H1 (cell line): ENCODE results near the gene DHRS2. TPM values are rescaled to one million over a fixed set of nuclear protein-coding genes. Genes with fewer than 3 reads are reported as not detected.

Experiments
- CTCF ChIA-PET: fragments of 300-600 bp; sonication (Branson Sonifier 250); formaldehyde crosslinking; loops from one replicate; lab custom pipeline; 2021; ENCODE audit not compliant: partially characterized antibody; lab: Charles Lee
- POLR2A ChIA-PET: fragments of 300-600 bp; sonication (Branson Sonifier 250); formaldehyde crosslinking; loops from one replicate; lab custom pipeline; 2021; ENCODE audit warnings: inconsistent platforms; ENCODE audit not compliant: partially characterized antibody; lab: Charles Lee
- DNase-seq, 2 experiments: peaks; one replicate each; pipeline versions ENCODE4 v3.0.0 to v3.0.0-alpha.2; 2010 to 2022; ENCODE audit warnings: low spot score in 2 of 2, low read depth in 1 of 2, mixed read lengths in 1 of 2
- FAIRE-seq: peaks from 2 replicates; lab custom pipeline; 2011; peaks lifted over from hg19 to GRCh38; lab: Jason Lieb, UNC
- H2AFZ ChIP-seq: 2 replicates; pipeline ENCODE4 v1.8.1; 2012; ENCODE audit warnings: low read length, inconsistent platforms
- H2AK5ac ChIP-seq: 2 replicates; pipeline ENCODE4 v1.6.1; 2013; ENCODE audit warnings: low read depth, low read length
- H2BK120ac ChIP-seq: replicated peaks from 2 replicates; pipeline ENCODE3; 2013; ENCODE audit warnings: low read depth, low read length, inconsistent platforms
- H2BK12ac ChIP-seq: 2 replicates; pipeline ENCODE4 v1.6.1; 2013; ENCODE audit warnings: low read depth, low read length
- H2BK15ac ChIP-seq: 2 replicates; pipeline ENCODE4 v1.6.1; 2013; ENCODE audit warnings: low read length
- H2BK20ac ChIP-seq: 2 replicates; pipeline ENCODE4 v1.6.1; 2013; ENCODE audit warnings: low read length
- H2BK5ac ChIP-seq: 2 replicates; pipeline ENCODE4 v1.6.1; 2013; ENCODE audit warnings: low read depth, low read length
- H3K14ac ChIP-seq: 2 replicates; pipeline ENCODE4 v1.6.1; 2013; ENCODE audit warnings: inconsistent platforms; ENCODE audit not compliant: insufficient read length
- H3K18ac ChIP-seq: 2 replicates; pipeline ENCODE4 v1.6.1; 2013; ENCODE audit warnings: low read length; ENCODE audit errors: extremely low read depth
- H3K23ac ChIP-seq: 2 replicates; pipeline ENCODE4 v1.6.1; 2013; ENCODE audit warnings: inconsistent platforms; ENCODE audit not compliant: insufficient read length
- H3K23me2 ChIP-seq: 2 replicates; pipeline ENCODE4 v1.6.1; 2013; ENCODE audit warnings: low read depth, low read length
- H3K27ac ChIP-seq: 2 replicates; pipeline ENCODE4 v1.6.1; 2011; ENCODE audit warnings: low read depth, low read length, inconsistent platforms
- H3K27me3 ChIP-seq, 4 experiments: replicated peaks in 1 of 4; 1 replicate in 1 of 4; 2 replicates in 3 of 4; pipeline versions ENCODE4 v1.6.1 to v1.8.1; 2011 to 2013; ENCODE audit warnings: low read length in 3 of 4, mild to moderate bottlenecking in 3 of 4, inconsistent platforms in 2 of 4, mixed read lengths in 2 of 4, moderate library complexity in 1 of 4; ENCODE audit not compliant: control insufficient read depth in 3 of 4, insufficient read depth in 3 of 4; ENCODE audit errors: extremely low read depth in 1 of 4
- H3K36me3 ChIP-seq, 4 experiments: 2 replicates each; pipeline versions ENCODE4 v1.6.1 to v1.8.1; 2011 to 2013; ENCODE audit warnings: mild to moderate bottlenecking in 4 of 4, low read length in 3 of 4, moderate library complexity in 2 of 4, control low read depth in 1 of 4, inconsistent platforms in 1 of 4; ENCODE audit not compliant: insufficient read depth in 4 of 4, control insufficient read depth in 2 of 4
- H3K4ac ChIP-seq: replicated peaks from 2 replicates; pipeline ENCODE3; 2013; ENCODE audit warnings: low read length, low read depth, mixed read lengths, inconsistent platforms; ENCODE audit not compliant: insufficient read length
- H3K4me1 ChIP-seq, 4 experiments: replicated peaks in 1 of 4; 1 replicate in 1 of 4; 2 replicates in 3 of 4; pipeline versions ENCODE4 v1.6.1 to v1.8.1; 2011 to 2013; ENCODE audit warnings: low read length in 3 of 4, inconsistent platforms in 2 of 4, mixed read lengths in 1 of 4; ENCODE audit not compliant: insufficient read depth in 4 of 4, control insufficient read depth in 3 of 4
- H3K4me2 ChIP-seq, 2 experiments: 2 replicates each; pipeline versions ENCODE4 v1.6.1 to v1.8.1; 2011 to 2013; ENCODE audit warnings: low read depth in 2 of 2, low read length in 2 of 2, control low read depth in 1 of 2, inconsistent platforms in 1 of 2, mild to moderate bottlenecking in 1 of 2; ENCODE audit not compliant: insufficient read depth in 1 of 2
- H3K4me3 ChIP-seq, 4 experiments: fragments of 200-600, 300-600 bp in 1 of 4; sonication (generic), shearing (Covaris generic), sonication (Bioruptor Twin) in 1 of 4; 2 replicates each; pipeline versions ENCODE4 v1.5.1 to v1.8.1; 2011 to 2016; ENCODE audit warnings: low read length in 4 of 4, low read depth in 3 of 4, control low read depth in 2 of 4, inconsistent platforms in 2 of 4, mild to moderate bottlenecking in 2 of 4, mixed read lengths in 1 of 4, moderate library complexity in 1 of 4; ENCODE audit not compliant: insufficient read depth in 2 of 4; ENCODE audit errors: extremely low read depth in 1 of 4
- H3K56ac ChIP-seq: replicated peaks from 2 replicates; pipeline ENCODE3; 2013; ENCODE audit warnings: low read depth, mild to moderate bottlenecking, mixed read lengths, low read length, inconsistent platforms; ENCODE audit not compliant: insufficient read length
- H3K79me1 ChIP-seq: 2 replicates; pipeline ENCODE4 v1.6.1; 2013; ENCODE audit warnings: low read depth, low read length, control low read depth
- H3K79me2 ChIP-seq, 2 experiments: 2 replicates each; pipeline versions ENCODE4 v1.6.1 to v1.8.1; 2012 to 2013; ENCODE audit warnings: low read length in 2 of 2, mild to moderate bottlenecking in 2 of 2, inconsistent platforms in 1 of 2; ENCODE audit not compliant: insufficient read depth in 2 of 2, control insufficient read depth in 1 of 2
- H3K9ac ChIP-seq, 4 experiments: replicated peaks in 1 of 4; 1 replicate in 1 of 4; 2 replicates in 3 of 4; pipeline versions ENCODE4 v1.6.1 to v1.8.1; 2011 to 2013; ENCODE audit warnings: low read depth in 3 of 4, low read length in 3 of 4, control low read depth in 2 of 4, mild to moderate bottlenecking in 2 of 4, moderate library complexity in 2 of 4, inconsistent platforms in 1 of 4; ENCODE audit errors: extremely low read depth in 1 of 4
- H3K9me3 ChIP-seq, 2 experiments: 2 replicates each; pipeline versions ENCODE4 v1.6.1 to v1.8.1; 2012 to 2013; ENCODE audit warnings: mild to moderate bottlenecking in 2 of 2, moderate library complexity in 2 of 2, control low read depth in 1 of 2, inconsistent platforms in 1 of 2, low read depth in 1 of 2, low read length in 1 of 2, mixed read lengths in 1 of 2; ENCODE audit not compliant: insufficient read depth in 2 of 2
- H4K20me1 ChIP-seq, 2 experiments: replicated peaks in 1 of 2; 2 replicates each; pipeline versions ENCODE3 to v1.8.1; 2011 to 2013; ENCODE audit warnings: inconsistent platforms in 2 of 2, low read length in 2 of 2, mild to moderate bottlenecking in 1 of 2; ENCODE audit not compliant: insufficient read depth in 2 of 2, control insufficient read depth in 1 of 2
- H4K5ac ChIP-seq: 2 replicates; pipeline ENCODE4 v1.6.1; 2013; ENCODE audit warnings: low read length, low read depth, mixed read lengths, inconsistent platforms; ENCODE audit not compliant: insufficient read length
- H4K8ac ChIP-seq: 2 replicates; pipeline ENCODE4 v1.8.0; 2013; ENCODE audit warnings: mild to moderate bottlenecking, moderate library complexity, low read length, inconsistent platforms; ENCODE audit not compliant: insufficient read depth; ENCODE audit errors: extremely low read depth
- H4K91ac ChIP-seq: replicated peaks from 2 replicates; pipeline ENCODE3; 2013; ENCODE audit warnings: low read length, mixed read lengths, inconsistent platforms; ENCODE audit not compliant: insufficient read length
- FOSL1 ChIP-seq: IDR thresholded peaks from 2 replicates; pipeline ENCODE4 v1.6.1; 2011; ENCODE audit warnings: mild to moderate bottlenecking, low read depth, low read length, moderate library complexity; ENCODE audit not compliant: insufficient read depth
- RXRA ChIP-seq: IDR thresholded peaks from 2 replicates; pipeline ENCODE4 v1.6.1; 2011; ENCODE audit warnings: low read depth, mild to moderate bottlenecking, low read length, moderate library complexity; ENCODE audit not compliant: insufficient read depth
- SP1 ChIP-seq: IDR thresholded peaks from 2 replicates; pipeline ENCODE4 v1.6.1; 2011; ENCODE audit warnings: low read depth, low read length
- WGBS, 2 experiments: shearing (Covaris generic) in 1 of 2; methylation state at CpG; one replicate each; pipeline versions ENCODE4 v1.1.6 to v1.1.7; 2013 to 2015; ENCODE audit warnings: low lambda C conversion rate in 2 of 2, mixed read lengths in 2 of 2, inconsistent platforms in 1 of 2, low coverage in 1 of 2, missing lambda C conversion rate in 1 of 2; ENCODE audit not compliant: insufficient replicate concordance in 2 of 2, insufficient coverage in 1 of 2, insufficient read length in 1 of 2; ENCODE audit errors: extremely low coverage in 1 of 2, missing lambda C conversion rate in 1 of 2; 5-methylcytosine and 5-hydroxymethylcytosine counted together
- polyA plus RNA-seq, 7 experiments: library from polyadenylated mRNA; depleted of rRNA in 3 of 7; stranded (reverse) in 5 of 7; unstranded in 2 of 7; fragments of >200 nt in 5 of 7; fragments of 200-250 nt in 2 of 7; gene quantifications; 1 replicate in 5 of 7; 2 replicates in 1 of 7; 4 replicates in 1 of 7; pipeline versions ENCODE4 v1.2.1 to v1.2.3, GENCODE V29; 2011 to 2013; ENCODE audit warnings: missing spikeins in 2 of 7, mixed read lengths in 2 of 7
- total RNA-seq: library from RNA; stranded (reverse); fragmentation: NEBNext Ultra II Directional; extraction: Animal tissue kit (Norgen Biotek cat#: 25700); gene quantifications from 2 replicates; pipeline ENCODE4 v1.2.1, GENCODE V29; 2021

Gene DHRS2
- total and polyA plus RNA-seq, 2 of the 8 experiments (the other 6 are each of a cell fraction or from before 2014, with no cell fraction given), result 1.1 to 3.5 TPM

GRCh38 chr14:23622990-23623389 lies 13.2 kb upstream of the DHRS2 start:
- H3K9me3 ChIP-seq, result peaks cover 38 to 41% of the 10 kb centered on the region in 2 experiments
- H3K56ac ChIP-seq, result no peak overlapping the region
- H2BK5ac ChIP-seq, result no peak overlapping the region
- no peak overlapping the region for H3K23ac ChIP-seq
- H4K8ac ChIP-seq, result no peak overlapping the region
- H2AFZ ChIP-seq, result no peak overlapping the region
- H3K27me3 ChIP-seq, result no peaks in the 10 kb centered on the region
- no peak overlapping the region for H2BK15ac ChIP-seq
- no peak overlapping the region for H3K4me3 ChIP-seq
- no peak overlapping the region for H4K5ac ChIP-seq
- POLR2A ChIA-PET, result no interaction called here
- H3K9ac ChIP-seq, result no peak overlapping the region
- no peaks in the 10 kb centered on the region for H3K23me2 ChIP-seq
- no peaks in the 10 kb centered on the region for H3K4me1 ChIP-seq
- no peak overlapping the region for H3K4me2 ChIP-seq
- no peaks in the 10 kb centered on the region for H3K79me1 ChIP-seq
- no peak overlapping the region for H4K91ac ChIP-seq
- H4K20me1 ChIP-seq, result no peaks in the 10 kb centered on the region
- H2BK20ac ChIP-seq, result no peak overlapping the region
- H3K4ac ChIP-seq, result no peak overlapping the region
- CTCF ChIA-PET, result interaction anchor here (6.5 kb wide), 1 partner anchor 9 kb away, joined by 36 read pairs; no protein-coding TSS in a partner anchor
- H3K79me2 ChIP-seq, result no peaks in the 10 kb centered on the region
- no peak overlapping the region for H2BK12ac ChIP-seq
- H3K14ac ChIP-seq, result no peak overlapping the region
- FAIRE-seq (no peak), DNase-seq (no peak)
- H3K27ac ChIP-seq, result no peak overlapping the region
- TF ChIP-seq FOSL1, result no peak
- TF ChIP-seq SP1, result no peak
- no peak for TF ChIP-seq RXRA
- H2AK5ac ChIP-seq, result no peak overlapping the region
- H3K36me3 ChIP-seq, result no peaks in the 10 kb centered on the region
- no peak overlapping the region for H3K18ac ChIP-seq
- H2BK120ac ChIP-seq, result no peak overlapping the region
- 82% methylated on average over 4 of the region's 4 CpGs; no CpG with 5 or more reads in 1 of the 2 experiments for WGBS, 2 experiments
